ENCODE results near the gene COG5.

- no peak for TF ChIP-seq CTCF (IDR thresholded peaks at IDR 0.05 in 4 of 5, conservative IDR thresholded peaks at IDR 0.05 in 1 of 5)
- TF ChIP-seq POLR2A (IDR thresholded peaks at IDR 0.05), result no peak
These were observed 396.8 kb downstream of the COG5 start for GRCh38 chr7:107166736-107167426.
